GM21367 (cell line): ENCODE data around the gene WDR43.
"Not testable (repeated sequence)": the region's sequence is repeated elsewhere in the genome, so short reads cannot be mapped to it uniquely, and the experiment has no call there.

Experiments
- ATAC-seq: cut with Tn5 transposase; IDR thresholded peaks from one replicate; pipeline ENCODE4 v1.9.1; 2021; ENCODE audit not compliant: unreplicated experiment

Gene WDR43

GRCh38 chr2:28962505-28962904, 68.0 kb downstream of the WDR43 start:
- no peak for ATAC-seq

- ATAC-seq: no peak
Measured at GRCh38 chr2:28970464-28971160, 76.1 kb downstream of the WDR43 start.

- ATAC-seq: no peak
Measured at GRCh38 chr2:28972778-28973335, 78.4 kb downstream of the WDR43 start.

GRCh38 chr2:28974252-28974651, 79.8 kb downstream of the WDR43 start:
- ATAC-seq: no peak

GRCh38 chr2:28975671-28976070, 81.2 kb downstream of the WDR43 start:
- ATAC-seq: no peak

- ATAC-seq: no peak
Measured at GRCh38 chr2:28976584-28976983, 82.1 kb downstream of the WDR43 start.

GRCh38 chr2:28977176-28977875, 82.9 kb downstream of the WDR43 start:
- no peak for ATAC-seq

DNA sequence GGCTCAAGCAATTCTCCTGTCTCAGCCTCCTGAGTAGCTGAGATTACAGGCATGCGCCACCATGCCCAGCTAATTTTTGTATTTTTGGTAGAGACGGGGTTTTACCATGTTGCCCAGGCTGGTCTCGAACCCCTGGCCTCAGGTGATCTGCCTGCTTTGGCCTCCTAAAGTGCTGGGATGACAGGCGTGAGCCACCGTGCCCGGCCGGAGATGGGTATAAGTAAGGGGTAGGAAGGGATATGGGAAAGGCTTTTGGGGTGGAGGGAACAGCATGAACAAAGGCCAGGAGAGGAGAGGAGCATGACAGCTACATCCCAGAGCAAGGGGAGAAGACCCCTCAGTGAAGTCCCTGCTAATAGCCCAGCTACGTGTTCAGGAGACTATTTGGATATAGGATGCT, 83.5 kb downstream of the WDR43 start:
- not testable (repeated sequence) for ATAC-seq

- no peak for ATAC-seq
Measured at GRCh38 chr2:28978606-28979005, 84.1 kb downstream of the WDR43 start.

GRCh38 chr2:28979041-28979440, 84.6 kb downstream of the WDR43 start:
- no peak for ATAC-seq

DNA sequence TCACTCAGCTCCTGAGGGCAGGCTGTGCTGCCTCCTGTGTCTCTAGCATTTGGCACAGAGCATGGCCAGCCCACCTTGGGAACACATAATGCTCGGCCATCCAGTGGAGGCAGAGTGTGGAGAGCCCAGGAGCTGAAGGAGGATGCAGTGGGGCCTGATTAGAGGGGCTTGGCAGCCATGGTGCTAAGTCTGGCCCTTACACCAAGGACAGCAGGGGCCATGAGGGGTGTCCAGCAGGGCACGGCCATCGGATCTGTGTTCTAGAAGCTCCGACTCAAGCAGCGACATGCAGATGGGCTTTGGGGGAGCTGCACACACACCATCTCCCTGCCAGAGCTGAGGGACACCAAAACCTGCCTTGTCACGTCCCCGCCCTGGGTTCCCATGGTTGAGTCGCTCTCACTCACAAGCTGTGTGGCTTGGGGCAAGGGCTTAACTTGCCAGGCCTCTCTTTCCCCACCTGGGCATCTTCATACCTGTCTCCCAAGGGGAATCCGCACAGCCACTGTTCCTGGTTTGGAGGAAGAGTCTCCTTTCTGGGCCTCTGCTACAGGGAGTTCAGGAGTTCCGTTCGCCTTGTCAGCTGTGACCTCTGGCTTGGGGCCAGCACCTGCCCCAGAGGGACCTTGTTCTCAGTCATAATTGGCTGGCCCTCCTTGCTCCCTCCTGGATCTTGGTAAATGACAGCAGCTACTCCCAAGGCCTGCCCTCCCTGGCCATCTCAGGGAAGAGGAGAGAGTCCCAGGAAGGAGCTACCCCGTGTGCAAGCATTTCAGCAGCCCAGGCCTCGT, 85.3 kb downstream of the WDR43 start:
- ATAC-seq: no peak

DNA sequence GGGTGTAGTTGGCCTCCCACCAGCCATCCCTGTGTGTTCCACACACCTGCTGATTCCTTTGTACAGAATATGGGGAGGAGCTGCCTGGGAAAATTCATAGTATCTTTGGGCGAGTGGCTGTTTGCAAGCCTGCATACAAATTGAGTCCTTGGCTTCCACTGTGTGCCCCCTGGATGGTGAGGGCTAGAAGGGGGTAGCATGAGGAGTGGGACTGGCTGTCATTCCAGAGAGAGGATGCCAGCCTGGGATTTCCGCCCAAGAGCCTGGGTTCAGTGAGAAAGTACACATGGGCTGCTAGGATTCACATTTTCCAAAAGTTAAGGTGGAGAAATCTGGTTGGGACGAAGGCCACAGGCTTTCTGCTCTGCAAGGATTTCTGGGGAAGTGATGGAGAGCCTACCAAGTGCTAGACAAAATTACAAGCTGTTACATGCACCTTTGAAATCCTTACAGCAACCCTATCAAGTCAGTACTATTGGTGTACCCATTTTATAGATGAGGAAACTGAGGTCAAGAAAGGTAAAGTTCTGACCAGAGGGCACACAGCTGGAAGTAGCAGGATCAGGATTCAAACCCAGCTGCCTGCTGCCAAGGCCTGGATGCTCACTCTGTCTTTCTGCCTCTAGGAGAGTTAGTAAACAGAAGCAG, 86.0 kb downstream of the WDR43 start:
- ATAC-seq: no peak

- ATAC-seq: no peak
Measured at GRCh38 chr2:28981016-28981441, 86.6 kb downstream of the WDR43 start, which contains the start of gene TOGARAM2. Gene TOGARAM2, plus strand, starts transcription at chr2:28981298. Its CDS starts 13,537 bp downstream, at chr2:28994835.

GRCh38 chr2:28981620-28982376, 87.3 kb downstream of the WDR43 start:
- no peak for ATAC-seq

- ATAC-seq: no peak
Measured at GRCh38 chr2:28982381-28982950, 88.0 kb downstream of the WDR43 start.

DNA sequence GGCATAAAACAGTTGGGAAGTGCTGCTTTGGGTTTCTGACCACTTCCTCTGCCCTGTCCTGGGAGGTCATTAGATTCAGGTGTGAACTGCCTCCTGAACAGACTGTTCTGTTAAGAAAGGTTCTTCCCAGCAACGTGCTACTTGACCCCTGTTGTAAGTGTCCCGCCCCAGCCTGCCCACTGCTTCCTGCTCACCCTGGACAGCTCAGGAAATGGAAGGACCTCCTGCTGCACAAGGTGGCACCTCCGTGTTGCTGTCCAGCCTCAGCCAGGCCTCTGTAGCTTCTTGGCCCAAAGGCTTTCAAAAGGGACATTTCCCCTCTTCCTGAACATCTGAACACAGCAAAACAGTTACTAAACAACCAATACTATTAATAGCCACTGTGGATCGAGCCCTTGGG, 92.0 kb downstream of the WDR43 start:
- no peak for ATAC-seq

DNA sequence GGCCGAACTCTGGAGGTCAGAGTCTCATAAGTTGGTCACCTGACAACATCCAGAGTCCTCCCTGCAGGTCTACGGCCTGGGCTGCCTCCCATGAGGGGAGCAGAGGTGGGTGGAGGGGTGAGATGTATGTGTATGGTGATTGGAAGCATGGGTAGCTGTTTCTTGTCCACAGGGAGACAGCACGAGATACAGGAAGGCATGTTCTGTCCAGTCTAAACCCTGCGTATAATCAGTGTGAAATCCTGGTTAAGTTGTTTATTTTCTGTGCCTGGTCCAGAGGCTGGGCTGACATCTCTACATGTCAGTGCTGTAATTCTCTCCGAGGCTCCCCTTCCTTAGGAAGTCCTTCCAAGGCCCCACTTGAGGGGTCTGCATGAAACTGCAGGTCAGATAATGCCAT, 95.5 kb downstream of the WDR43 start:
- no peak for ATAC-seq

DNA sequence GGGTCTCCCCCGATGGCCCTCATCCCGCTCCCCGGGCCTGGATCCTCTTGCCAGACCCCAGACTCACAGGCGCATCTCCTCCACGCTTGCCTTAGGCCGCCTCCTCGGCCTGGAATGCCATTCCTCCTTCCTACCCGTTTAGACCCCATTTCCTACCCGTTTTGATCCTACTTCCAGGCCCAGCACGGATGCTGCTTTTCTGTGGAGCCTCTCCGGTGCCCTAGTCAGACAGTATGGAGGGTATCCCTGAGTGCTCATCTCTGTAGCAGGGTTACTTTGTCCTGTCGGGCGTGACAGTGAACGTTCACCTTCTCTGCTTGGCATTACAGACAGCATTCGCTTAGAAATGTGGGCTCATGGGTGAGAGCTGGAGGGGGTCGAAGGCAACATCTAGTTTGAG, 96.0 kb downstream of the WDR43 start:
- ATAC-seq: no peak

GRCh38 chr2:28991021-28991420, 96.6 kb downstream of the WDR43 start:
- ATAC-seq: no peak

DNA sequence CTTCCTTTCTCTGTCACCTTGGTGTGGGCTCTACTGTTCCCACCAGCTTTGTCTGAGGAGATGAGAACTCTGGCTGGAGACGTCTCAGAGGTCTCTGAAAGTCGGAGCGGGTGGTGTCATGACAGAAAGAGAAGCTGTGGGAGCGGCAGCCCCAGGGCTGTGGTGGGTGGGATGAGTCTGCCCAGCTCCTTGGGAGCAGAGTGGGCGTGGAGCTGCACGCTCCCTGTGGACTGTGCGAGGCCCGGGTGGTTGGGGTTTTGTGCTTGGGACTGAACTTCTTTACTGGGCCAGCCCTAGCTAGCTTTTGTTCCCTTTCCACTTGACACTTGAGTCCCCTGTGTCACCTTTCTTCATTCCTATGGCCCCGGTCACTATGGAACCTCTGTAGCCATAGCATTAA, 97.0 kb downstream of the WDR43 start:
- no peak for ATAC-seq
